Choroid plexus epithelial cell (primary cell): Measurements from ENCODE around the gene EMC8.
A peak's percentile ranks its signal among the peaks of the same experiment; 100 is the strongest.

Experiments
- DNase-seq: peaks from one replicate; pipeline ENCODE4 v3.0.0-alpha.2; 2010; ENCODE audit warnings: low read depth
- H3K4me3 ChIP-seq: 2 replicates; pipeline ENCODE4 v1.5.1; 2011; ENCODE audit warnings: low read depth, mild to moderate bottlenecking, control low read depth, low read length, moderate library complexity
- TF ChIP-seq, protein P1 (sequence below): conservative IDR thresholded peaks from 2 replicates; pipeline ENCODE4 v1.5.1; 2011; ENCODE audit warnings: low read depth, mild to moderate bottlenecking, control low read depth, inconsistent platforms, low read length, moderate library complexity

The EMC8 gene

GRCh38 chr16:85755929-85756768 is 43.2 kb downstream of the EMC8 start:
- TF ChIP-seq, protein P1, sequence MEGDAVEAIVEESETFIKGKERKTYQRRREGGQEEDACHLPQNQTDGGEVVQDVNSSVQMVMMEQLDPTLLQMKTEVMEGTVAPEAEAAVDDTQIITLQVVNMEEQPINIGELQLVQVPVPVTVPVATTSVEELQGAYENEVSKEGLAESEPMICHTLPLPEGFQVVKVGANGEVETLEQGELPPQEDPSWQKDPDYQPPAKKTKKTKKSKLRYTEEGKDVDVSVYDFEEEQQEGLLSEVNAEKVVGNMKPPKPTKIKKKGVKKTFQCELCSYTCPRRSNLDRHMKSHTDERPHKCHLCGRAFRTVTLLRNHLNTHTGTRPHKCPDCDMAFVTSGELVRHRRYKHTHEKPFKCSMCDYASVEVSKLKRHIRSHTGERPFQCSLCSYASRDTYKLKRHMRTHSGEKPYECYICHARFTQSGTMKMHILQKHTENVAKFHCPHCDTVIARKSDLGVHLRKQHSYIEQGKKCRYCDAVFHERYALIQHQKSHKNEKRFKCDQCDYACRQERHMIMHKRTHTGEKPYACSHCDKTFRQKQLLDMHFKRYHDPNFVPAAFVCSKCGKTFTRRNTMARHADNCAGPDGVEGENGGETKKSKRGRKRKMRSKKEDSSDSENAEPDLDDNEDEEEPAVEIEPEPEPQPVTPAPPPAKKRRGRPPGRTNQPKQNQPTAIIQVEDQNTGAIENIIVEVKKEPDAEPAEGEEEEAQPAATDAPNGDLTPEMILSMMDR: no peak
- DNase-seq: no peak

DNA sequence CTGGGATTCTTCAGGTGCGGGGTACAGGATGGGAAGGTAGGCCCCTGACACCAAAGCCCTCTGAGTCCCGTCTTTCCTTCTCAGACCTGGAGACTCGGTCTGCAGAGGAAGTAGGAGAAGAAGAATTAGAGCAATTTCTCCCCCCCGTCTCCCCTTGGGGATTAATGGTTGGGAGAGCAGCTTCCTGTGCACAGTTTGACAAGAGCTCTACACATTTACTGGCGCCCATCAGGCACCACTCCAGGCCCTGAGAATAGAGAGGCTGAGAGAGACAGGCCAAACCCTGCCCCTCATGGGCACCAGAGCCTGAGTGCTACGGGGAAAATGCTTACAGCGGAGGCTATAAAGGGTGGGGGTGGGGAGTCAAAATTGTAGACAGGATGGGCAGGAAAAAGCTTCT is 44.9 kb downstream of the EMC8 start:
- TF ChIP-seq, protein P1: no peak
- no peak overlapping the region for H3K4me3 ChIP-seq
- no peak for DNase-seq

More at GRCh38 chr16:85755929-85756768, 43.2 kb downstream of the EMC8 start:
- H3K4me3 ChIP-seq: no peak overlapping the region

GRCh38 chr16:85753976-85754375 is 45.4 kb downstream of the EMC8 start:
- no peak overlapping the region for H3K4me3 ChIP-seq
- DNase-seq: no peak
- TF ChIP-seq, protein P1: no peak

- no peak for DNase-seq
- TF ChIP-seq, protein P1: no peak
- no peak overlapping the region for H3K4me3 ChIP-seq
Observed at GRCh38 chr16:85753559-85753958, 45.8 kb downstream of the EMC8 start.

GRCh38 chr16:85752511-85753420 is 46.6 kb downstream of the EMC8 start:
- DNase-seq: peak; percentile 63
- no peak overlapping the region for H3K4me3 ChIP-seq
- TF ChIP-seq, protein P1: peak; percentile 64

DNA sequence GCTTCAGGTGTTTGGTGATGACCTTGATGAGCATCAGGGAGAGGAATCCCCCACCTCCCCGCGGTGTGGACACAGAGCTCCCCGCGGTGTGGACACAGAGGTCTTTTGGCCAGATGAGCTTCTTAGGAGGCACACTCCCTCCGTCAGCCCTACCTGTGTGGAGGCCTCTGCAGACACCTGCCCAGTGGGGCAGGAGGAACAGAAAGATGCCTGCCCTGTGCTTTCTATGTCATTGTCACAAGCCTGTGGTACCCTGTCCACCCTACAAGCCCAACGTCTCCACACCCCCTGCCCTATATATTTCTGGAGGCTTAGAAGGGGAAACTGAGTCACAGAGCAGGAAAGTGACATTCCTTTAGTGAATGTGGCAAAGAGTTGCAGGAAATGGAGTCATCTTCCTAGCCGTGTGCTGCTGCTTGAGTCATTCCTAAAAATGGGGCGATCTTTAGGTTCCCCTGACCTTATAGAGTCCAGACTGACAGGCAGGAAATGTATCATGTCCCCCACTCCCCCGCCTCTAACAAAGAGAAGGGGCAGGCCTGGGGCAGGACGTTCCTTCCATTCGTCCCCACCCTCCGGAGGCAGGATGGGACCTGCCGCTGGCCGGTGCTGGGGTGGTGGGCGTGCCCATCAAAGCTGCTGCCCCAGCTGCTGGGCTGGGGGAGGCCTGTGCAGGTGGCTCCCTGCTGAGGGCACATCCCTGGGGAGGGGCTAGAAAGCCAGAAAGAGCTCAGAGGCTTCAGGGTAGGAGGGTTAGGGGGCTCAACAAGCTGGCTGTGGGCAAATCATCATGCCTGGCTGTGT is 47.4 kb downstream of the EMC8 start:
- H3K4me3 ChIP-seq: no peak overlapping the region
- TF ChIP-seq, protein P1: no peak
- DNase-seq: no peak
